ENCODE data around the gene PRPS1L1. TPM values are rescaled to one million over a fixed set of nuclear protein-coding genes. Genes with fewer than 3 reads are reported as not detected.

PRPS1L1 gene
- total RNA-seq, 1 experiment from 2014 or later, result not detected

DNA sequence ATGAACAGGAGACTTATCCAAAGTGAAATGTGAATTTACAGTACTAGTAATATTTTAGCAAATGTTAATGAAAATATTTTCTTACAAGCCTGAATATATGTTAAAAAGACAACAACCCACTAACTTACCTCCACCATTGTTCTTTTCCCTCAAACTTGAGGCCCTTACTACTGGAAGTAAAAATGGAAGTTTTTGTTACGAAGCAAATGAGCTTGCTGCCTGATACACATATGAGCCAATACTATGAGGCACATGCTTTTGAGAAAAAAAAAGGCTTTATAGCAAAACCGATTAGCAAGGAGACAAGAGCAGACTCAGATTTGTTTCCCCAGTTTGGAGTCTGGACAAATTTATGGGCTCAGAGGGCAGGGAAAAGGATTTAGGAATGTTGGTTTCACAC, 29.0 kb downstream of the PRPS1L1 start:
- Histone ChIP-seq H3K9me2 (replicated peaks; ENCODE audit: insufficient read depth, low read length) (no peaks in the 10 kb centered on the region), H3K36me3 (ENCODE audit: insufficient read depth, low read length) (no peaks in the 10 kb centered on the region), H3K27me3 (ENCODE audit: low read length) (no peaks in the 10 kb centered on the region), H3K4me2 (ENCODE audit: low read depth, low read length, poor library complexity, severe bottlenecking) (no peak overlapping the region), H3K79me2 (ENCODE audit: low read length) (no peaks in the 10 kb centered on the region), H3K4me1 (ENCODE audit: low read length) (no peaks in the 10 kb centered on the region; the same call in 1 of the 2 replicates), H3K27ac (ENCODE audit: low read length) (no peak overlapping the region), H4K20me1 (ENCODE audit: insufficient read depth, low read depth, low read length) (no peaks in the 10 kb centered on the region), H3K9ac (ENCODE audit: low read length) (no peak overlapping the region), H3K4me3 (ENCODE audit: low read length) (no peak overlapping the region), H3K9me3 (ENCODE audit: low read length) (no peaks in the 10 kb centered on the region), H2AFZ (ENCODE audit: low read length) (no peak overlapping the region)
- peak; percentile 36 for DNase-seq

DNA sequence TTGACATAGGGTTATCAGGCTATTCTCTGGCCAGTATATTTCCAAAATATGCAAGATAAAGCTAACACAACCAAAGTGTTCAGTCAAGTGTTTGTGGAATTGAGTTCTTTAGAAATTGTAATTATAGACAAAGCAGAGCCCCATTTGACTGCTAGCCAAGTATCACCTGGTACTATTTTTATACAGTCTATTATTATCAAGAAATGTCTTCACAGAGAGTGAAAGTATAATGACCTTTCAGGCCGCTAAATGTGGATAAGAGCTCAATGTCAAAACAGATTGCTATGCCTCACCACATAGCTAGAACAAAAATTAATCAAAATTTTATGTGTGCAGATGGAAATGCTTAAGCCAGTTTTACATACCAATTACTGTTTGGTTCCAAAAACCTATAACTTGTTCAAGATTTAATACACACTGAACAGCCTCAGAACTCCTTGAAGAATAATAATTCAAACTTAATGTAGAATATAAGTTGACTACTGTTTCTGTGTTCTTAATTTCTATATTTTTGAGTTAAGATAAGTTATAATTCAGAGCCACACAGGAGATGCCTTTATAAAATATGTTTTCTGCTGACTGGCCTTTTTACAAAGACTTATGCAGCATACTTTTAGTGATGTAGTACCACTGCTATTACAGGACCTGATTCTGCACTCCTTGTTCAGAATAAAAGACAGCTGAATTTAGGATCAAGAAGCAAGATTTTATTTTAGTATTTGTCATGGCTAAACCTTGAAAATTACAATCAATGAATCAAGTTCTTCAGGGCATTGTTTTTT, 31.0 kb downstream of the PRPS1L1 start:
- H3K36me3 ChIP-seq (ENCODE audit: insufficient read depth, low read length), result no peaks in the 10 kb centered on the region
- DNase-seq, result no peak
- no peak overlapping the region for H3K4me3 ChIP-seq (ENCODE audit: low read length)
- no peaks in the 10 kb centered on the region for H3K27me3 ChIP-seq (ENCODE audit: low read length)
- H3K27ac ChIP-seq (ENCODE audit: low read length), result no peak overlapping the region
- H3K9ac ChIP-seq (ENCODE audit: low read length), result no peak overlapping the region
- no peaks in the 10 kb centered on the region for H3K79me2 ChIP-seq (ENCODE audit: low read length)
- no peak overlapping the region for H3K4me2 ChIP-seq (ENCODE audit: low read depth, low read length, poor library complexity, severe bottlenecking)
- H3K9me3 ChIP-seq (ENCODE audit: low read length), result no peaks in the 10 kb centered on the region
- H3K4me1 ChIP-seq (ENCODE audit: low read length), result no peaks in the 10 kb centered on the region; the same call in 1 of the 2 replicates
- no peak overlapping the region for H2AFZ ChIP-seq (ENCODE audit: low read length)
- H4K20me1 ChIP-seq (ENCODE audit: insufficient read depth, low read depth, low read length), result no peaks in the 10 kb centered on the region
- H3K9me2 ChIP-seq (replicated peaks; ENCODE audit: insufficient read depth, low read length), result no peaks in the 10 kb centered on the region

- no peaks in the 10 kb centered on the region for H3K9me3 ChIP-seq (ENCODE audit: low read length)
- no peak overlapping the region for H3K4me3 ChIP-seq (ENCODE audit: low read length)
- no peaks in the 10 kb centered on the region; the same call in 1 of the 2 replicates for H3K4me1 ChIP-seq (ENCODE audit: low read length)
- no peak for DNase-seq
- H3K79me2 ChIP-seq (ENCODE audit: low read length), result no peaks in the 10 kb centered on the region
- H3K36me3 ChIP-seq (ENCODE audit: insufficient read depth, low read length), result no peaks in the 10 kb centered on the region
- no peak overlapping the region for H2AFZ ChIP-seq (ENCODE audit: low read length)
- no peaks in the 10 kb centered on the region for H4K20me1 ChIP-seq (ENCODE audit: insufficient read depth, low read depth, low read length)
- no peaks in the 10 kb centered on the region for H3K27me3 ChIP-seq (ENCODE audit: low read length)
- H3K4me2 ChIP-seq (ENCODE audit: low read depth, low read length, poor library complexity, severe bottlenecking), result no peak overlapping the region
- no peak overlapping the region for H3K27ac ChIP-seq (ENCODE audit: low read length)
- no peaks in the 10 kb centered on the region for H3K9me2 ChIP-seq (replicated peaks; ENCODE audit: insufficient read depth, low read length)
- H3K9ac ChIP-seq (ENCODE audit: low read length), result no peak overlapping the region
These were observed 31.6 kb downstream of the PRPS1L1 start for GRCh38 chr7:17996040-17996439.

DNA sequence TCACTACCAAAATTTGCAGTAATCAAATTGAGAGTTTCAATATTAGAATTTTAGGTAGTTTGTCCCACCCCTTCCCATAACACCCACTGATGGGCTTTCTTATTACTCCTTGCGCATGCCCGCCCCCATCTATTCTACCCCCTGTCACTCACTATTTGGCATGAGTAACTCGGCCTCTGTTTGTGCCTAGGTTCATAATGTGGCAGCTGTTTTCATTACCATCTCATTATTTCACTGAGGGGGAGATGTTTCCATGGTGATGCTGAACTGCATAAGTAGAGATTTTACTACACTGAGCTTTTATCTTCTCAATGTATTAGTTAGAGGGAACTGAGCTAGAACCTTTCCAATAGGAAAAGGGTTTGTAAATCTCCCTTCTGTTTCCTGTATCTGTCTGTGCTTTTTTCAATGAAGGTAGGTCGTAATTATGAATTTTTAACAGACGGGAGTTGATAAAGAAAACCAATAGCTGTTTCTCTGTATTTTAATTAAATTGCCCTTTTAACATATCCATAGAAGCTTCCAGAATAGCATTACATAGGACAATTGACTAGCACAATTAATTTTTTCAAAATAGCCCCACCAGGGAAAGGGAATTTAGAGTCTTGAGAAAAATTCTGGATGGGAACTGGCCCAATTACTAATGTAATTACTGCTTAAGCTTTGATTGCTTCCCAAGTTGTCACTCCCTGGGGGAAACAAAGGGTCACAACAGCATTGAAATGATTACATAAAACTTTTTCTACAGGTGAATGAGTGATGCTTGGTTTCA, 33.4 kb downstream of the PRPS1L1 start:
- H3K4me1 ChIP-seq (ENCODE audit: low read length), result no peaks in the 10 kb centered on the region; the same call in 1 of the 2 replicates
- no peaks in the 10 kb centered on the region for H3K36me3 ChIP-seq (ENCODE audit: insufficient read depth, low read length)
- H3K4me3 ChIP-seq (ENCODE audit: low read length), result no peak overlapping the region
- no peaks in the 10 kb centered on the region for H3K27me3 ChIP-seq (ENCODE audit: low read length)
- H3K9me3 ChIP-seq (ENCODE audit: low read length), result no peaks in the 10 kb centered on the region
- H3K9ac ChIP-seq (ENCODE audit: low read length), result no peak overlapping the region
- no peaks in the 10 kb centered on the region for H4K20me1 ChIP-seq (ENCODE audit: insufficient read depth, low read depth, low read length)
- no peak overlapping the region for H3K27ac ChIP-seq (ENCODE audit: low read length)
- H2AFZ ChIP-seq (ENCODE audit: low read length), result no peak overlapping the region
- no peak for DNase-seq
- no peaks in the 10 kb centered on the region for H3K79me2 ChIP-seq (ENCODE audit: low read length)
- H3K9me2 ChIP-seq (replicated peaks; ENCODE audit: insufficient read depth, low read length), result no peaks in the 10 kb centered on the region
- no peak overlapping the region for H3K4me2 ChIP-seq (ENCODE audit: low read depth, low read length, poor library complexity, severe bottlenecking)

DNA sequence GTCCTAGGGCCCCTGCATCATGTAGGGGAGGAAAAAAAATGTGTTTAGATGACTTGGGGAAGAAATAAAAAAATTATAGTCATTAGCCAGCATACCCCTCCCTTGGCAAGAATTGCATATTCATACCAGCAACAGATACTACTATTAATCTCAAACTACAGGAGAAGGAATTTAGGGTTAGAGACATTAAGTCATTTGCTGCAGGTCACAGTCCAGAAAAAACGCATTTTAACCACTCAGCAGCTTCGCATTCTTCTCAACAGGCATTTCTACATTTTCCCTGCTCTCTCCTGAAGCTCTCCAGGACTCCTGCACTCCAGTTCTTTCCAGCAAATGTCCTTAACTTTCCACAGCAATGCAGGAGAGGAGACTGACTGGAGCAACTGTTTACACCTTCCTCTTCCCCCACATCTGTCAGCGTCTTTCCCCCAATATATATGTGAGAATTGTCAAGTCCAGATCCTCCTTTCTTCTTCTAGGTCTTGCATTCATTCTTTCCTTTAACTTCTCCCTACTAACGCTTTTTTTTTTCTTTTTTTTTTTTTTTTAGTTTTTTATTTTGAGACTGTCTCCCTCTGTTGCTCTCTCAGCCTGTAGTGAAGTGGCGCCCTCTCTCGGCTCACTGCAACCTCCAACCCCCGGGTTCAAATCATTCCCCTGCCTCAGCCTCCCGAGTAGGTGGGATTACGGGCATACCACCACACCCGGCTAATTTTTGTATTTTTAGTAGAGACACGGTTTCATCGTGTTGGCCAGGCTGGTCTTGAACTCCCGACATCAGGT, 35.6 kb downstream of the PRPS1L1 start:
- no peaks in the 10 kb centered on the region for H3K79me2 ChIP-seq (ENCODE audit: low read length)
- H3K27me3 ChIP-seq (ENCODE audit: low read length), result no peaks in the 10 kb centered on the region
- H2AFZ ChIP-seq (ENCODE audit: low read length), result no peak overlapping the region
- no peaks in the 10 kb centered on the region; the same call in 1 of the 2 replicates for H3K4me1 ChIP-seq (ENCODE audit: low read length)
- no peaks in the 10 kb centered on the region for H3K9me2 ChIP-seq (replicated peaks; ENCODE audit: insufficient read depth, low read length)
- no peak overlapping the region for H3K9ac ChIP-seq (ENCODE audit: low read length)
- H3K27ac ChIP-seq (ENCODE audit: low read length), result no peak overlapping the region
- no peaks in the 10 kb centered on the region for H3K9me3 ChIP-seq (ENCODE audit: low read length)
- H3K4me2 ChIP-seq (ENCODE audit: low read depth, low read length, poor library complexity, severe bottlenecking), result no peak overlapping the region
- no peaks in the 10 kb centered on the region for H4K20me1 ChIP-seq (ENCODE audit: insufficient read depth, low read depth, low read length)
- no peak overlapping the region for H3K4me3 ChIP-seq (ENCODE audit: low read length)
- DNase-seq, result peak; percentile 76
- no peaks in the 10 kb centered on the region for H3K36me3 ChIP-seq (ENCODE audit: insufficient read depth, low read length)

- Histone ChIP-seq H3K27ac (ENCODE audit: low read length) (no peak overlapping the region), H3K9ac (ENCODE audit: low read length) (no peak overlapping the region), H3K27me3 (ENCODE audit: low read length) (no peaks in the 10 kb centered on the region), H3K4me2 (ENCODE audit: low read depth, low read length, poor library complexity, severe bottlenecking) (no peak overlapping the region), H3K4me1 (ENCODE audit: low read length) (no peaks in the 10 kb centered on the region), H3K9me3 (ENCODE audit: low read length) (no peaks in the 10 kb centered on the region), H4K20me1 (ENCODE audit: insufficient read depth, low read depth, low read length) (no peaks in the 10 kb centered on the region), H3K36me3 (ENCODE audit: insufficient read depth, low read length) (no peaks in the 10 kb centered on the region), H3K4me3 (ENCODE audit: low read length) (no peak overlapping the region), H3K9me2 (replicated peaks; ENCODE audit: insufficient read depth, low read length) (no peaks in the 10 kb centered on the region), H3K79me2 (ENCODE audit: low read length) (no peaks in the 10 kb centered on the region), H2AFZ (ENCODE audit: low read length) (no peak overlapping the region)
- no peak for DNase-seq
These were observed 36.9 kb downstream of the PRPS1L1 start for GRCh38 chr7:17990761-17991160.

GRCh38 chr7:17989546-17989945, 38.1 kb downstream of the PRPS1L1 start:
- Histone ChIP-seq H3K79me2 (ENCODE audit: low read length) (no peaks in the 10 kb centered on the region), H3K9me3 (ENCODE audit: low read length) (no peaks in the 10 kb centered on the region), H3K9me2 (replicated peaks; ENCODE audit: insufficient read depth, low read length) (no peaks in the 10 kb centered on the region), H3K4me1 (ENCODE audit: low read length) (no peaks in the 10 kb centered on the region), H3K27ac (ENCODE audit: low read length) (no peak overlapping the region), H2AFZ (ENCODE audit: low read length) (no peak overlapping the region), H3K36me3 (ENCODE audit: insufficient read depth, low read length) (no peaks in the 10 kb centered on the region), H3K4me3 (ENCODE audit: low read length) (no peak overlapping the region), H3K4me2 (ENCODE audit: low read depth, low read length, poor library complexity, severe bottlenecking) (no peak overlapping the region), H3K27me3 (ENCODE audit: low read length) (no peaks in the 10 kb centered on the region), H4K20me1 (ENCODE audit: insufficient read depth, low read depth, low read length) (no peaks in the 10 kb centered on the region), H3K9ac (ENCODE audit: low read length) (no peak overlapping the region)
- DNase-seq, result no peak

GRCh38 chr7:17988858-17989257, 38.8 kb downstream of the PRPS1L1 start:
- DNase-seq, result no peak
- H3K9me2 ChIP-seq (replicated peaks; ENCODE audit: insufficient read depth, low read length), result no peaks in the 10 kb centered on the region
- no peak overlapping the region for H3K4me3 ChIP-seq (ENCODE audit: low read length)
- no peak overlapping the region for H3K4me2 ChIP-seq (ENCODE audit: low read depth, low read length, poor library complexity, severe bottlenecking)
- H2AFZ ChIP-seq (ENCODE audit: low read length), result no peak overlapping the region
- H3K9me3 ChIP-seq (ENCODE audit: low read length), result no peaks in the 10 kb centered on the region
- H3K9ac ChIP-seq (ENCODE audit: low read length), result no peak overlapping the region
- no peak overlapping the region for H3K27ac ChIP-seq (ENCODE audit: low read length)
- no peaks in the 10 kb centered on the region for H3K79me2 ChIP-seq (ENCODE audit: low read length)
- no peaks in the 10 kb centered on the region for H4K20me1 ChIP-seq (ENCODE audit: insufficient read depth, low read depth, low read length)
- peaks cover 4% of the 10 kb centered on the region for H3K4me1 ChIP-seq (ENCODE audit: low read length)
- H3K27me3 ChIP-seq (ENCODE audit: low read length), result no peaks in the 10 kb centered on the region
- H3K36me3 ChIP-seq (ENCODE audit: insufficient read depth, low read length), result no peaks in the 10 kb centered on the region
